Smooth muscle cell (in vitro differentiated cells): ENCODE measurements around the gene OTX1. TPM values are rescaled to one million over a fixed set of nuclear protein-coding genes. Genes with fewer than 3 reads are reported as not detected.
A peak's percentile ranks its signal among the peaks of the same experiment; 100 is the strongest.

Experiments
- DNase-seq: peaks from one replicate; lab custom pipeline; 2025; ENCODE audit not compliant: unreplicated experiment; lab: John Stamatoyannopoulos, UW
- H2AFZ ChIP-seq: fragments of 200-600 bp; sonication (generic); 2 replicates; pipeline ENCODE4 v1.6.0; 2016; ENCODE audit warnings: antibody characterized with exemption, low read depth, mild to moderate bottlenecking
- H3F3A ChIP-seq: fragments of 200-600 bp; sonication (generic); 2 replicates; pipeline ENCODE4 v1.6.0; 2017; ENCODE audit warnings: antibody characterized with exemption, low read depth
- H3K27ac ChIP-seq: fragments of 200-600 bp; sonication (generic); 2 replicates; pipeline ENCODE4 v1.5.1; 2016; ENCODE audit warnings: low read depth, mild to moderate bottlenecking
- H3K27me3 ChIP-seq: fragments of 200-600 bp; sonication (generic); 2 replicates; pipeline ENCODE4 v1.6.1; 2016; ENCODE audit warnings: low read depth, mild to moderate bottlenecking
- H3K36me3 ChIP-seq: fragments of 200-600 bp; sonication (generic); 2 replicates; pipeline ENCODE4 v1.5.1; 2016; ENCODE audit warnings: low read depth
- H3K4me1 ChIP-seq: fragments of 200-600 bp; sonication (generic); 2 replicates; pipeline ENCODE4 v1.5.1; 2016; ENCODE audit warnings: low read depth
- H3K4me2 ChIP-seq: fragments of 200-600 bp; sonication (generic); 2 replicates; pipeline ENCODE4 v1.6.0; 2016; ENCODE audit warnings: mild to moderate bottlenecking
- H3K4me3 ChIP-seq: fragments of 200-600 bp; sonication (generic); 2 replicates; pipeline ENCODE4 v1.5.1; 2016; ENCODE audit warnings: mild to moderate bottlenecking
- H3K79me2 ChIP-seq: fragments of 200-600 bp; sonication (generic); 2 replicates; pipeline ENCODE4 v1.6.0; 2016; ENCODE audit warnings: low read depth, mild to moderate bottlenecking
- H3K9ac ChIP-seq: fragments of 200-600 bp; sonication (generic); 2 replicates; pipeline ENCODE4 v1.6.0; 2016; ENCODE audit warnings: low read depth
- H3K9me3 ChIP-seq: fragments of 200-600 bp; sonication (generic); replicated peaks from 2 replicates; pipeline ENCODE4 v1.5.1; 2016; ENCODE audit warnings: low read depth
- H4K20me1 ChIP-seq: fragments of 200-600 bp; sonication (generic); 2 replicates; pipeline ENCODE4 v1.6.0; 2016; ENCODE audit warnings: low read depth
- WGBS: methylation state at CpG from one replicate; pipeline ENCODE4 v1.1.7; 2016; ENCODE audit warnings: low lambda C conversion rate; 5-methylcytosine and 5-hydroxymethylcytosine counted together
- polyA plus RNA-seq: library from polyadenylated mRNA; unstranded; fragments of >200 nt; fragmentation: Nextera tagmentation; extraction: Ambion mirVana; gene quantifications from 2 replicates; pipeline ENCODE4 v1.2.1, GENCODE V29; 2016
- total RNA-seq: library from RNA; depleted of rRNA; stranded (reverse); fragments of >200 nt; gene quantifications from 2 replicates; pipeline ENCODE4 v1.2.3, GENCODE V29; 2014
- TF ChIP-seq, protein P1 (sequence below): fragments of 200-600 bp; sonication (generic); IDR thresholded peaks from 2 replicates; pipeline ENCODE4 v1.5.1; 2017; ENCODE audit warnings: borderline replicate concordance, mild to moderate bottlenecking, antibody characterized with exemption; ENCODE audit not compliant: insufficient read depth, poor library complexity, severe bottlenecking

Gene OTX1
- total and polyA plus RNA-seq, 2 experiments from 2014 or later, result 0.35 TPM; not detected in 1

GRCh38 chr2:63053889-63054602 lies 3.4 kb downstream of the OTX1 start:
- DNase-seq, result no peak
- H2AFZ ChIP-seq, result no peak overlapping the region
- H3K27ac ChIP-seq, result no peak overlapping the region
- H4K20me1 ChIP-seq, result peaks cover 18% of the 10 kb centered on the region
- H3K4me2 ChIP-seq, result peak overlapping the region; percentile 57
- peaks cover 100% of the 10 kb centered on the region for H3K27me3 ChIP-seq
- no peak overlapping the region for H3K9ac ChIP-seq
- TF ChIP-seq, protein P1, sequence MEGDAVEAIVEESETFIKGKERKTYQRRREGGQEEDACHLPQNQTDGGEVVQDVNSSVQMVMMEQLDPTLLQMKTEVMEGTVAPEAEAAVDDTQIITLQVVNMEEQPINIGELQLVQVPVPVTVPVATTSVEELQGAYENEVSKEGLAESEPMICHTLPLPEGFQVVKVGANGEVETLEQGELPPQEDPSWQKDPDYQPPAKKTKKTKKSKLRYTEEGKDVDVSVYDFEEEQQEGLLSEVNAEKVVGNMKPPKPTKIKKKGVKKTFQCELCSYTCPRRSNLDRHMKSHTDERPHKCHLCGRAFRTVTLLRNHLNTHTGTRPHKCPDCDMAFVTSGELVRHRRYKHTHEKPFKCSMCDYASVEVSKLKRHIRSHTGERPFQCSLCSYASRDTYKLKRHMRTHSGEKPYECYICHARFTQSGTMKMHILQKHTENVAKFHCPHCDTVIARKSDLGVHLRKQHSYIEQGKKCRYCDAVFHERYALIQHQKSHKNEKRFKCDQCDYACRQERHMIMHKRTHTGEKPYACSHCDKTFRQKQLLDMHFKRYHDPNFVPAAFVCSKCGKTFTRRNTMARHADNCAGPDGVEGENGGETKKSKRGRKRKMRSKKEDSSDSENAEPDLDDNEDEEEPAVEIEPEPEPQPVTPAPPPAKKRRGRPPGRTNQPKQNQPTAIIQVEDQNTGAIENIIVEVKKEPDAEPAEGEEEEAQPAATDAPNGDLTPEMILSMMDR, result peak; percentile 34
- H3K4me1 ChIP-seq, result peaks cover 48% of the 10 kb centered on the region
- no peaks in the 10 kb centered on the region for H3K36me3 ChIP-seq
- H3K4me3 ChIP-seq, result peak overlapping the region; percentile 23
- H3F3A ChIP-seq, result no peaks in the 10 kb centered on the region
- H3K79me2 ChIP-seq, result no peaks in the 10 kb centered on the region
- H3K9me3 ChIP-seq, result no peaks in the 10 kb centered on the region
- WGBS, result 7% methylated on average over 47 of the region's 48 CpGs

DNA sequence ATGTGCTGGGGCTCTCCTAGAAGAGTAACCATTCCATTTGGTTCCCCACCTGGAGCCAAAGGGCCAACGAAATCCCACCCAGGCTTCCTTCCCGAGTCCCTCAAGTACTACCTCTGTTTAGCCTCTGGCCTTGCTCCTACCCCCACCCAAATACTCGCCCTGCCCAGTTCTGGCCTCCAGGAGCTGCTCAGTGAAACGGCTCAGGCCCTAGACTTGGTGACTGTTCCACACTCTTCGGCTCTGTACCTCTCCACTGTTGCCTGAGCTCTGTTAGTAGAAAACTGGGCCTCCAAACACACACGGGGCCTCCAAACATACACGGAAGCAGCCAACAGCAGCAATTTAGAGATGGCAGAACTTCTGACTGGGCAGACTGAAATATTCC lies 4.2 kb downstream of the OTX1 start:
- Histone ChIP-seq H3K4me3 (no peak overlapping the region), H3K9ac (no peak overlapping the region), H3K4me1 (peaks cover 45% of the 10 kb centered on the region), H3K36me3 (no peaks in the 10 kb centered on the region), H3F3A (no peaks in the 10 kb centered on the region), H3K27me3 (peaks cover 100% of the 10 kb centered on the region), H3K79me2 (no peaks in the 10 kb centered on the region), H4K20me1 (peaks cover 10% of the 10 kb centered on the region), H3K4me2 (peak overlapping the region; percentile 75), H3K27ac (no peak overlapping the region), H3K9me3 (no peaks in the 10 kb centered on the region), H2AFZ (no peak overlapping the region)
- 26% methylated on average over 7 of the region's 7 CpGs for WGBS
- TF ChIP-seq, protein P1, result no peak
- no peak for DNase-seq

DNA sequence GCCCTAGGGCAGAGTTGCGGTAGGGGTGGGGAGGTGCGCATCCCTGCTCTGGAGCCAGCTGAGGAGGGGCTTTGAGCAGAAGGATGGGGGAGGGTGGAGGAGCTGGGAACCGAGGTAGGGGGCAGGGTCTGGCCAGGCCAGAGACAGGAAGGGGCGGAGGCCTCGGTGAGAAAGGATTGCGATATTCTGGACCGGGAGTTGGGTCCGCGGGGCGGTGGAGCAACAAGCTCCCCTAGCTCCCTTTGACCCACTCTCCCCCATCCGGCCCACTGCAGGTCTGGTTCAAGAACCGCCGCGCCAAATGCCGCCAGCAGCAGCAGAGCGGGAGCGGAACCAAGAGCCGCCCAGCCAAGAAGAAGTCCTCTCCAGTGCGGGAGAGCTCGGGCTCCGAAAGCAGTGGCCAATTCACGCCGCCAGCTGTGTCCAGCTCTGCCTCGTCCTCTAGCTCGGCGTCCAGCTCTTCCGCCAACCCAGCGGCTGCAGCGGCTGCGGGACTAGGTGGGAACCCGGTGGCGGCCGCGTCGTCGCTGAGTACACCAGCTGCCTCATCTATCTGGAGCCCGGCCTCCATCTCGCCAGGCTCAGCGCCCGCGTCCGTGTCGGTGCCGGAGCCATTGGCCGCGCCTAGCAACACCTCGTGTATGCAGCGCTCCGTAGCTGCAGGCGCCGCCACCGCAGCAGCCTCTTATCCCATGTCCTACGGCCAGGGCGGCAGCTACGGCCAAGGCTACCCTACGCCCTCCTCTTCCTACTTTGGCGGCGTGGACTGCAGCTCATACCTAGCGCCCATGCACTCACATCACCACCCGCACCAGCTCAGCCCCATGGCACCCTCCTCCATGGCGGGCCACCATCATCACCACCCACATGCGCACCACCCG lies 4.8 kb downstream of the OTX1 start:
- TF ChIP-seq, protein P1, result no peak
- Histone ChIP-seq H3K79me2 (no peaks in the 10 kb centered on the region), H3K9me3 (no peaks in the 10 kb centered on the region), H3K4me1 (peaks cover 50% of the 10 kb centered on the region), H3K36me3 (no peaks in the 10 kb centered on the region), H3K4me3 (no peak overlapping the region), H3K27ac (no peak overlapping the region), H3K9ac (no peak overlapping the region), H4K20me1 (peaks cover 9% of the 10 kb centered on the region), H3K27me3 (peaks cover 100% of the 10 kb centered on the region), H3K4me2 (peak overlapping the region; percentile 75), H3F3A (no peaks in the 10 kb centered on the region), H2AFZ (no peak overlapping the region)
- DNase-seq, result no peak
- WGBS, result 3% methylated on average over 55 of the region's 63 CpGs
